ENCODE measurements around the gene CYB561D2.

The CYB561D2 gene

GRCh38 chr3:50319894-50320625 lies 30.6 kb upstream of the CYB561D2 start:
- in situ Hi-C loops (cut with MboI; ENCODE audit: low sequenced_read_pairs) = no loop called here
- peaks cover 42% of the 10 kb centered on the region for H3K36me3 ChIP-seq (replicated peaks)
- H3K4me3 ChIP-seq = peak overlapping the region; percentile 63
- no peaks in the 10 kb centered on the region for H3K27me3 ChIP-seq (ENCODE audit: low read depth)
- peaks cover 10% of the 10 kb centered on the region for H3K4me1 ChIP-seq
- no peaks in the 10 kb centered on the region for H3K9me3 ChIP-seq
- DNase-seq (ENCODE audit: low spot score in 2 of 2) = no peak

DNA sequence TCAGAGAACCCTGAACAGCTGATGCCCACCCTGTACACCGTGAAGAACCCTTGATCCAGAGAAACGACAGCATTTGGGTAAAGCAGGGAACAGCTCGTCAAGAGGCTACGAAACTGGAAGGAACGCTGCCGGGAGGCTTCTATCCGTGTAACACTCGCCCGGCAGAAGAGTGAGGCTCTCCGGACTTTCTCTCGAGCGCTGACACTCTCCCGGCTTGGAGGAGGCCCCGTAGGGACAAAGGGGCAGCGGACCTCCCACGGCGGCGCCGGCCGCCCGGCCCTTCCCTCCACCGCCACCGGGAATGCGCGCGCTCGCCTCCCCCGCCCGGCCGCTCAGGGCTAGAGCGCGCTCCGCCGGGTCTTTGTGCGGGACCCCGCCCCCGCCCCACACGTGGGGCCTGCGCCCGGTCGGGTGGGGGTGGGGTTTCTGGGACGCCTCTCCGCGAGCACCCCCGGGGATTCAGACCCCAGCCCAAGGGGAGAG lies 29.8 kb upstream of the CYB561D2 start:
- H3K4me3 ChIP-seq = peak overlapping the region; percentile 63
- peaks cover 10% of the 10 kb centered on the region for H3K4me1 ChIP-seq

GRCh38 chr3:50321336-50322114 lies 29.1 kb upstream of the CYB561D2 start:
- DNase-seq (ENCODE audit: low spot score in 2 of 2) = peak; percentile 80 to 93
- Histone ChIP-seq H3K4me1 (peaks cover 10% of the 10 kb centered on the region), H3K36me3 (replicated peaks) (peaks cover 42% of the 10 kb centered on the region)

More for the DNA sequence above, 29.8 kb upstream of the CYB561D2 start:
- in situ Hi-C loops (cut with MboI; ENCODE audit: low sequenced_read_pairs) = no loop called here
- no peaks in the 10 kb centered on the region for H3K27me3 ChIP-seq (ENCODE audit: low read depth)
- H3K36me3 ChIP-seq (replicated peaks) = peaks cover 42% of the 10 kb centered on the region
- no peaks in the 10 kb centered on the region for H3K9me3 ChIP-seq
- peak; percentile 63 to 89 for DNase-seq (ENCODE audit: low spot score in 2 of 2)

DNA sequence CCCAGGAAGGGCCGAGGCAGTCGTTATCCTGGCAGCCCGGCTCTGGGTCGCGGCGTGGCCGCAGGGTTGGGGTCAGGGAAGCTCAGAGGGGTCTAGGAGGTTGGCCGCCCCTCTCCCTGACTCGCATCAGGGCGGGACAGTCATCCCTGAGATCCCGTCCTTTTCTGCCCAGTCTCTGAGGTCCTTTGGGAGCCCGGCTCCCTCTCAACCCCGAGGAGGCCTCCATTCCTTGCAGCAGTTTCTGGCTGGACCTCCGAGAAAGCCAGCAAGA lies 28.6 kb upstream of the CYB561D2 start:
- no peak for DNase-seq (ENCODE audit: low spot score in 2 of 2)
- peak overlapping the region; percentile 63 for H3K4me3 ChIP-seq
- H3K4me1 ChIP-seq = peaks cover 13% of the 10 kb centered on the region
- H3K36me3 ChIP-seq (replicated peaks) = peaks cover 41% of the 10 kb centered on the region
- H3K9me3 ChIP-seq = no peaks in the 10 kb centered on the region
- in situ Hi-C loops (cut with MboI; ENCODE audit: low sequenced_read_pairs) = no loop called here
- H3K27me3 ChIP-seq (ENCODE audit: low read depth) = no peaks in the 10 kb centered on the region

More at GRCh38 chr3:50321336-50322114, 29.1 kb upstream of the CYB561D2 start:
- Histone ChIP-seq H3K9me3 (no peaks in the 10 kb centered on the region), H3K27me3 (ENCODE audit: low read depth) (no peaks in the 10 kb centered on the region), H3K4me3 (peak overlapping the region; percentile 63)
- in situ Hi-C loops (cut with MboI; ENCODE audit: low sequenced_read_pairs) = no loop called here

DNA sequence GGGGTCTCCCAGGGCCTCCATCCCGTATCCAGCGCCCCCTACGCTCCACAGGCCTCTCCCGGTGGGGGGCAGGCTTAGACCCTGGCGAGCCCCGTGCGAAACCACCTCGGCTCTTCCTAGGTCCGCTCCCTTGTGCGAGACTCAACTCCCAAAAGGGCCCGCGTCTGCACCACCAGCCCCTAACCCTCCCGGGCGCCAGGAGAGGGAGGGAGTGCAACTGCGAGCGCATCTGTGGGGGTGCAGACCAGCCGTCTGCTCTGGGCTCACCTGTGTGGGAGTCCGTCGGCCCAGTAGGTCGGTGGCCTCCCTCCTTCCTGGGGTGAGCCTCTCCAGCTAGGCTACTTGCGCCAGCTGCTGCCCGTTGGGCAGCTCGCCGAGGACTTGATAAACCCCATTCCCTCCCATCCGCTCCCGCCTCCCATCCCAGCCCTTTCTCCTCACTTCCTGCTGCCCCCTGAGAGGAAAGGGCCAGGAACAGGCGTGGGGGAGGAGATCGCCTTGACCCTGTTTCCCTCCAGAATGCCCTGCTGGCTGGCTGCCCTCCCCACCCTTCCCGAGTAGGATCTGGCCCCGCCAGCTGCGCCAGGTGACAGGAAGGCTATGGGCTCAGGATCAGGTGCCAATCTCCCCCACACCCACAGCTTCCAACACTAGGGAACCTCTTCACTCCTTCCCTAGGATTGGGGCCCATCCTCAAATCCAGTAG lies 28.1 kb upstream of the CYB561D2 start, which contains the start of gene HYAL2:
HYAL2 (minus strand) TSS at position 360 of the 706 bp plus-strand sequence. CDS start 2,256 bp downstream, outside the sequence.
- Histone ChIP-seq H3K9me3 (no peaks in the 10 kb centered on the region), H3K4me3 (peak within 1 kb of the TSS; percentile 63), H3K4me1 (peaks cover 16% of the 10 kb centered on the region), H3K27me3 (ENCODE audit: low read depth) (no peaks in the 10 kb centered on the region), H3K36me3 (replicated peaks) (peaks cover 36% of the 10 kb centered on the region)
- in situ Hi-C loops (cut with MboI; ENCODE audit: low sequenced_read_pairs) = no loop called here
- DNase-seq (ENCODE audit: low spot score in 2 of 2) = no peak

- peaks cover 16% of the 10 kb centered on the region for H3K4me1 ChIP-seq
- no peaks in the 10 kb centered on the region for H3K9me3 ChIP-seq
- peaks cover 32% of the 10 kb centered on the region for H3K36me3 ChIP-seq (replicated peaks)
- H3K4me3 ChIP-seq = no peak overlapping the region
- in situ Hi-C loops (cut with MboI; ENCODE audit: low sequenced_read_pairs) = no loop called here
- no peaks in the 10 kb centered on the region for H3K27me3 ChIP-seq (ENCODE audit: low read depth)
- DNase-seq (ENCODE audit: low spot score in 2 of 2) = no peak
These were observed 27.5 kb upstream of the CYB561D2 start for GRCh38 chr3:50323092-50323600.

DNA sequence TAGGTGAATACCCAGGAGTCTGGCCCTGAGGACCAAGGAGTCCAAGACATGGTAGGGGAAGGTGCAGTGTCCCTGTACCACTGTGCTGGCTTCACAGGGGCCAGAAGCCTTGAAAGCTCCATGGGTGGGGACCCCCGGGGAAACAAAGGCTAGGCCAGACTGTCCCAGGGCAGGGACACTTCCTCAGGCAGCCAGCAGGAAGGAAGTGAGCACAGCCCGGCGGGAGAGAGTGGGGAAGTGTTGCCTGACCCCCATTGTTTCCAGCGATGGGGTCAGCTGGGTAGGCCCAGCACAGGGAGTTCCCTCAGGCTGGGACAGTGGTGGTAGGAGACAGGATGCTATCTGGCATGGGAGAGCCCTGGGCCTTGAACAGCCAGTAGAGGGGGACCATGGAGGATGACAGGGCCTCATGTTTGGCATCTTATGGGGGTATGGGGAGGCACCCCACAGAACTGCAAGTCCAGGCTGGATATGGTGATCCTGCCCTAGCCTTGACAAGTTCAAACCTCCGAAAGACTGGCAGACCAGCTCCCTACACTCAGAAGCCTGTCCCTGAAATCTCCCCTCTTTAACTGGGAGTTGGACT lies 27.0 kb upstream of the CYB561D2 start:
- Histone ChIP-seq H3K36me3 (replicated peaks) (peaks cover 26% of the 10 kb centered on the region), H3K4me1 (peaks cover 16% of the 10 kb centered on the region), H3K4me3 (no peak overlapping the region), H3K27me3 (ENCODE audit: low read depth) (no peaks in the 10 kb centered on the region), H3K9me3 (no peaks in the 10 kb centered on the region)
- in situ Hi-C loops (cut with MboI; ENCODE audit: low sequenced_read_pairs) = no loop called here
- DNase-seq (ENCODE audit: low spot score in 2 of 2) = no peak

- Histone ChIP-seq H3K36me3 (replicated peaks) (peaks cover 21% of the 10 kb centered on the region), H3K9me3 (no peaks in the 10 kb centered on the region), H3K4me1 (peaks cover 16% of the 10 kb centered on the region), H3K27me3 (ENCODE audit: low read depth) (no peaks in the 10 kb centered on the region), H3K4me3 (no peak overlapping the region)
- peak; percentile 49 to 87 for DNase-seq (ENCODE audit: low spot score in 2 of 2)
- in situ Hi-C loops (cut with MboI; ENCODE audit: low sequenced_read_pairs) = loop anchor here (5.0 kb wide), 1 partner anchor 32 kb away; the partner anchor contains the start of gene IFRD2
These were observed 26.1 kb upstream of the CYB561D2 start for GRCh38 chr3:50324351-50325112.

DNA sequence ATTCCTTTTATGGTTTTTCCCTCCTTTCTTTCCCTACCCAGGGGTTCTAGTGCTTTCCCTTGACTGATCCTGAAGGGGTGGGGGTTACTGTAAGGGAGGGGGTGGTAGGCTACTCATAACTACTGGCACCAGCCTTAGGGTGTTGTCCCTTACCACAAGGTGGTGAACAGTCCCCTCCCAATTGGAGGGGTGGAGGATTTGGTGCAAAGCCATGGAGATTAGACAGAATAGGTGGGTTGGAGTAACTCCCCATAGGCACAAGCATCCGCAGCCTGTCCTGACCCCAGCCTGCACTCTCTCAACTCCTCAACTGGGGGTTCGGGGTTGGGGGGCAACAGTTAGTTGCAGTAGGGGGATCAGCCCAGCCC lies 25.6 kb upstream of the CYB561D2 start:
- no peaks in the 10 kb centered on the region for H3K27me3 ChIP-seq (ENCODE audit: low read depth)
- peaks cover 15% of the 10 kb centered on the region for H3K4me1 ChIP-seq
- peaks cover 23% of the 10 kb centered on the region for H3K36me3 ChIP-seq (replicated peaks)
- in situ Hi-C loops (cut with MboI; ENCODE audit: low sequenced_read_pairs) = loop anchor here (5.0 kb wide), 1 partner anchor 33 kb away; the partner anchor contains the start of gene IFRD2
- H3K9me3 ChIP-seq = no peaks in the 10 kb centered on the region
- no peak overlapping the region for H3K4me3 ChIP-seq
- no peak for DNase-seq (ENCODE audit: low spot score in 2 of 2)

GRCh38 chr3:50325497-50326181 lies 25.0 kb upstream of the CYB561D2 start:
- Histone ChIP-seq H3K4me1 (peaks cover 11% of the 10 kb centered on the region), H3K27me3 (ENCODE audit: low read depth) (no peaks in the 10 kb centered on the region), H3K4me3 (no peak overlapping the region), H3K9me3 (no peaks in the 10 kb centered on the region), H3K36me3 (replicated peaks) (peaks cover 24% of the 10 kb centered on the region)
- in situ Hi-C loops (cut with MboI; ENCODE audit: low sequenced_read_pairs) = loop anchor here (5.0 kb wide), 1 partner anchor 33 kb away; the partner anchor contains the start of gene IFRD2
- no peak for DNase-seq (ENCODE audit: low spot score in 2 of 2)

DNA sequence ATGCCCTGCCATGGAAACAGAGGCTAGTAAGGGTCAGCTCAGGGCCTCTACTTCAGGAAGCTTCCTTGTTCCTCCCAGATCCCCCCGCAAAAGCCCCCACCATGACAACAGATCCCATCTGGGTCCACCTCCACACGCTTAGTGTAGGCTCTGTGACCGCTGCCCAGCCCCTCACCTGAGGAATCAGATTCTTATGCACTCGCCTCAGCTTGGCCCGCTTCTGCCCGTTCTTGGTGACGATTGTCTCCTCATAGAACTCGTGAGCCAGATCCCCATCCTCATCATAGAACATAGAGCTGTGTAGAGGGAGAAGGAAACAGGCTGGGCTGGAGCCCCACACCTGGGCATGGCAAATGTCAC lies 24.5 kb upstream of the CYB561D2 start:
- no peak for DNase-seq (ENCODE audit: low spot score in 2 of 2)
- Histone ChIP-seq H3K4me1 (peaks cover 11% of the 10 kb centered on the region), H3K27me3 (ENCODE audit: low read depth) (no peaks in the 10 kb centered on the region), H3K4me3 (no peak overlapping the region), H3K9me3 (no peaks in the 10 kb centered on the region), H3K36me3 (replicated peaks) (peaks cover 28% of the 10 kb centered on the region)
- in situ Hi-C loops (cut with MboI; ENCODE audit: low sequenced_read_pairs) = loop anchor here (5.0 kb wide), 1 partner anchor 34 kb away; the partner anchor contains the start of gene IFRD2

GRCh38 chr3:50327129-50327528 lies 23.5 kb upstream of the CYB561D2 start:
- H3K36me3 ChIP-seq (replicated peaks) = peaks cover 37% of the 10 kb centered on the region
- H3K27me3 ChIP-seq (ENCODE audit: low read depth) = no peaks in the 10 kb centered on the region
- peak overlapping the region; percentile 70 for H3K4me3 ChIP-seq
- in situ Hi-C loops (cut with MboI; ENCODE audit: low sequenced_read_pairs) = loop anchor here (5.0 kb wide), 1 partner anchor 35 kb away; the partner anchor contains the start of gene IFRD2
- no peak for DNase-seq (ENCODE audit: low spot score in 2 of 2)
- H3K9me3 ChIP-seq = no peaks in the 10 kb centered on the region
- peaks cover 6% of the 10 kb centered on the region for H3K4me1 ChIP-seq

Measured in HAP-1 (cell line).